Natural killer cell (primary cell): ENCODE results near the gene TNNC2. TPM values are rescaled to one million over a fixed set of nuclear protein-coding genes. Genes with fewer than 3 reads are reported as not detected.

Source experiments
- ATAC-seq, 3 donors: fragments of 150-1000 bp in 2 of 3; fragments of 200-7000 bp in 1 of 3; cut with Tn5 transposase; 1 replicate in 1 of 3; 2 replicates in 2 of 3; pipeline ENCODE4 v1.10.0; 2021; ENCODE audit warnings: mild to moderate bottlenecking in 2 of 3, moderate library complexity in 2 of 3
- DNase-seq, 2 donors: peaks; one replicate each; pipeline versions ENCODE4 v3.0.0 to v3.0.0-alpha.2; 2013 to 2021; ENCODE audit warnings: mixed read lengths in 1 of 2
- H3K27ac ChIP-seq: one replicate; pipeline ENCODE4 v1.5.1; 2013; ENCODE audit warnings: mild to moderate bottlenecking, low read length
- H3K27me3 ChIP-seq: one replicate; pipeline ENCODE4 v1.6.1; 2013; ENCODE audit warnings: low read length; ENCODE audit not compliant: control insufficient read depth, insufficient read depth
- H3K36me3 ChIP-seq: one replicate; pipeline ENCODE4 v1.6.1; 2013; ENCODE audit warnings: low read length; ENCODE audit not compliant: control insufficient read depth, insufficient read depth
- H3K4me1 ChIP-seq: one replicate; pipeline ENCODE4 v1.6.1; 2013; ENCODE audit warnings: low read length; ENCODE audit not compliant: control insufficient read depth, insufficient read depth
- H3K4me3 ChIP-seq: one replicate; pipeline ENCODE4 v1.5.1; 2013; ENCODE audit warnings: low read length
- H3K9me3 ChIP-seq: one replicate; pipeline ENCODE4 v1.6.1; 2013; ENCODE audit warnings: low read length; ENCODE audit not compliant: control insufficient read depth, insufficient read depth
- H3K27ac Mint-ChIP-seq, 2 donors: one replicate each; pipeline ENCODE4 v1.8.0; 2022; ENCODE audit warnings: mild to moderate bottlenecking in 2 of 2, mixed read lengths in 2 of 2, moderate library complexity in 1 of 2
- H3K27me3 Mint-ChIP-seq, 2 donors: one replicate each; pipeline ENCODE4 v1.8.0; 2022; ENCODE audit warnings: low read depth in 2 of 2, mixed read lengths in 2 of 2
- H3K36me3 Mint-ChIP-seq: one replicate; pipeline ENCODE4 v1.8.0; 2022; ENCODE audit warnings: mixed read lengths
- H3K4me1 Mint-ChIP-seq, 2 donors: one replicate each; pipeline ENCODE4 v1.8.0; 2022; ENCODE audit warnings: mixed read lengths in 2 of 2
- H3K4me3 Mint-ChIP-seq: one replicate; pipeline ENCODE4 v1.8.0; 2022; ENCODE audit warnings: mild to moderate bottlenecking, moderate library complexity, mixed read lengths
- H3K9me3 Mint-ChIP-seq, 2 donors: one replicate each; pipeline ENCODE4 v1.8.0; 2022; ENCODE audit warnings: mixed read lengths in 2 of 2
- WGBS: methylation state at CpG from one replicate; pipeline ENCODE4 v1.1.7; 2013; ENCODE audit warnings: missing lambda C conversion rate; ENCODE audit not compliant: insufficient coverage; 5-methylcytosine and 5-hydroxymethylcytosine counted together
- intact Hi-C: fragments of 100-400 bp; cut with micrococcal nuclease; formaldehyde crosslinking; loops from one replicate; pipeline ENCODE4 v1.14.2; 2022
- total RNA-seq, 4 donors: library from RNA; stranded (reverse); fragments of 120-200 nt in 1 of 4; gene quantifications; one replicate each; pipeline versions ENCODE4 v1.2.3 to v1.2.4, GENCODE V29; 2013 to 2022
- TF ChIP-seq, protein P1 (sequence below): fragments of 200-600 bp; IDR thresholded peaks from one replicate; pipeline ENCODE4 v1.8.0; 2022; ENCODE audit warnings: antibody characterized with exemption

The TNNC2 gene
- total RNA-seq, 3 donors from 2014 or later (not counting 1 experiment from before 2014, with no cell fraction given): 0.93 to 1.5 TPM; not detected in 1

DNA sequence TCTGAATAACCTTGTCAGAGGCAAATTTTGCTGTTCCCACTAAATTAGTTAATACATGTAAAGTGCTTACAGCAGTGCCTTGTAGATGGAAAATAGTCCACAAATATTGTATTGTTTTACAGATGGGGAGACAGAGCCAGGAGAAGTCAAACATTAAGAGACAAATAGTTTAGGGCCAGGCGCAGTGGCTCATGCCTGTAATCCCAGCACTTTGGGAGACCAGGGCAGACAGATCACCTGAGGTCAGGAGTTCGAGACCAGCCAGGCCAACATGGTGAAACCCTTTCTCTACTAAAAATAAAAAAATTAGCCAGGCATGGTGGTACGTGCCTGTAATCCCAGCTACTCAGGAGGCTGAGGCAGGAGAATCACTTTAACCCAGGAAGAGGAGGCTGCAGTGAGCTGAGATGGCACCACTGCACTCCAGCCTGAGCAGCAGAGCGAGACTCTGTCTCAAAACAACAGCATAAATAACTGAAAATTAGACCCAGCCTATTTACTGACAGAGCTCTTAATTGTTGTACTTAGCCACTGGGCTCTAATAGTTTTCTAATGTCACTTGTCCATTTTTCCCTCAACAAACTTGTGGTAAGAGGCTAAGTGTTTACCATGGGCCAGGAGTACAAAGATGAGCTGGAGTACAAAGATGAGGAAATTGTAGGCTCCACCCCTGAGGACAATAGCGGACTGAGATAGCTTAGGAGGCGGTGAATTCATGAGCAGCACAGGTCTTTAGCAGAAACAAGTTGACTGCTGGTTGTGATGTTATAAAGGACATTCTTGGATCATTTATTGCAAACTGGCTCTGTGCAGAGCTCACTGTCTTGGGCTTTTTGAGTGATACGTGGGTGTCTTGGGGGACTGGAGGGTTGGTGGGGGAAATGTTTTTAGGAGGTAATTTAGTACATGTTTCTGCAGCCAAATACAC is 36.7 kb upstream of the TNNC2 start:
- H3K27ac Mint-ChIP-seq: no peak overlapping the region
- no peak overlapping the region for H3K27ac ChIP-seq
- no peaks in the 10 kb centered on the region for H3K36me3 Mint-ChIP-seq
- H3K9me3 Mint-ChIP-seq: no peaks in the 10 kb centered on the region
- no peaks in the 10 kb centered on the region for H3K27me3 ChIP-seq
- ATAC-seq (no peak), DNase-seq (no peak)
- TF ChIP-seq, protein P1, sequence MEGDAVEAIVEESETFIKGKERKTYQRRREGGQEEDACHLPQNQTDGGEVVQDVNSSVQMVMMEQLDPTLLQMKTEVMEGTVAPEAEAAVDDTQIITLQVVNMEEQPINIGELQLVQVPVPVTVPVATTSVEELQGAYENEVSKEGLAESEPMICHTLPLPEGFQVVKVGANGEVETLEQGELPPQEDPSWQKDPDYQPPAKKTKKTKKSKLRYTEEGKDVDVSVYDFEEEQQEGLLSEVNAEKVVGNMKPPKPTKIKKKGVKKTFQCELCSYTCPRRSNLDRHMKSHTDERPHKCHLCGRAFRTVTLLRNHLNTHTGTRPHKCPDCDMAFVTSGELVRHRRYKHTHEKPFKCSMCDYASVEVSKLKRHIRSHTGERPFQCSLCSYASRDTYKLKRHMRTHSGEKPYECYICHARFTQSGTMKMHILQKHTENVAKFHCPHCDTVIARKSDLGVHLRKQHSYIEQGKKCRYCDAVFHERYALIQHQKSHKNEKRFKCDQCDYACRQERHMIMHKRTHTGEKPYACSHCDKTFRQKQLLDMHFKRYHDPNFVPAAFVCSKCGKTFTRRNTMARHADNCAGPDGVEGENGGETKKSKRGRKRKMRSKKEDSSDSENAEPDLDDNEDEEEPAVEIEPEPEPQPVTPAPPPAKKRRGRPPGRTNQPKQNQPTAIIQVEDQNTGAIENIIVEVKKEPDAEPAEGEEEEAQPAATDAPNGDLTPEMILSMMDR: no peak
- no peaks in the 10 kb centered on the region for H3K36me3 ChIP-seq
- peaks cover 23 to 24% of the 10 kb centered on the region in 2 donors for H3K4me1 Mint-ChIP-seq
- WGBS: 94% methylated on average over 7 of the region's 7 CpGs
- intact Hi-C loops: no loop called here
- H3K9me3 ChIP-seq: no peaks in the 10 kb centered on the region
- H3K4me3 Mint-ChIP-seq: no peak overlapping the region
- no peaks in the 10 kb centered on the region for H3K27me3 Mint-ChIP-seq
- H3K4me3 ChIP-seq: no peak overlapping the region
- H3K4me1 ChIP-seq: no peaks in the 10 kb centered on the region

DNA sequence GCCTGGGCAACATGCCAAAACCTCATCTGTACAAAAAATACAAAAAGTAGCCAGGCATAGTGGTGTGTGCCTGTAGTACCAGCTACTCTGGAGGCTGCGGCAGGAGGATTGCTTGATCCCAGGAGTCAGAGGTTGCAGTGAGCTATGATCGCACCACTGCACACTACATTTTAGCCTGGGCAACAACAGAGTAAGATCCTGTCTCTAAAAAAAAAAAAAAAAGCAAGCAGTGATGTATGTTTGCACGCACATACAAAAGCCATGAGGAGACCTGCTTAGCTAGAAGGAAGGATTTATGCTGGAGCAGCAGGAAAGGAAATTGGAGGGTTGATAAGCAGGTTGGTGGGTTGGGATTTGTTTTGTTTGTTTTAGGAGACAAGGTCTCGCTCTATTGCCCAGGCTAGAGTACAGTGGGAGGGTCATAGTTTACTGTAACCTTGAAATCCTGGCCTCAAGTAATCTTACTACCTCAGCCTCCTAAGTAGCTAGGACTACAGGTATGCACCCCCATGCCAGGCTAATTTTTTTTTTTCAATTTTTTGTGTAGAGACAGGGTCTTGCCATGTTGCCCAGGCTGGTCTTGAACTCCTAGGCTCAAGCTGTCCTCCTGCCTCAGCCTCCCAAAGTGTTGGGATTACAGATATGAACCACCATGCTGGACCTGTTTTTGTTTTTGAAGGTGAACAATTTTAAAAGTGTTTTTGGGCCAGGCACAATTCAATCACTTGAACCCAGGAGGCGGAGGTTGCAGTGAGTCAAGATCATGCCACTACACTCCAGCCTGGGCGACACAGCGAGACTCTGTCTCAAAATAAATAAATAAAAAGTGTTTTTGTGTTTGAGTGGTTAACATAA is 34.3 kb upstream of the TNNC2 start:
- Mint-ChIP-seq H3K27ac (no peak overlapping the region), H3K27me3 (no peaks in the 10 kb centered on the region), H3K36me3 (no peaks in the 10 kb centered on the region), H3K4me3 (no peak overlapping the region), H3K9me3 (no peaks in the 10 kb centered on the region), H3K4me1 (peaks cover 36 to 46% of the 10 kb centered on the region in 2 donors)
- no peak for DNase-seq
- TF ChIP-seq, protein P1: no peak
- H3K27me3 ChIP-seq: no peaks in the 10 kb centered on the region
- no peaks in the 10 kb centered on the region for H3K9me3 ChIP-seq
- peaks cover 16% of the 10 kb centered on the region for H3K4me1 ChIP-seq
- no peak for ATAC-seq
- H3K4me3 ChIP-seq: no peak overlapping the region
- intact Hi-C loops: no loop called here
- H3K27ac ChIP-seq: no peak overlapping the region
- WGBS: 93% methylated on average over 7 of the region's 7 CpGs
- no peaks in the 10 kb centered on the region for H3K36me3 ChIP-seq

DNA sequence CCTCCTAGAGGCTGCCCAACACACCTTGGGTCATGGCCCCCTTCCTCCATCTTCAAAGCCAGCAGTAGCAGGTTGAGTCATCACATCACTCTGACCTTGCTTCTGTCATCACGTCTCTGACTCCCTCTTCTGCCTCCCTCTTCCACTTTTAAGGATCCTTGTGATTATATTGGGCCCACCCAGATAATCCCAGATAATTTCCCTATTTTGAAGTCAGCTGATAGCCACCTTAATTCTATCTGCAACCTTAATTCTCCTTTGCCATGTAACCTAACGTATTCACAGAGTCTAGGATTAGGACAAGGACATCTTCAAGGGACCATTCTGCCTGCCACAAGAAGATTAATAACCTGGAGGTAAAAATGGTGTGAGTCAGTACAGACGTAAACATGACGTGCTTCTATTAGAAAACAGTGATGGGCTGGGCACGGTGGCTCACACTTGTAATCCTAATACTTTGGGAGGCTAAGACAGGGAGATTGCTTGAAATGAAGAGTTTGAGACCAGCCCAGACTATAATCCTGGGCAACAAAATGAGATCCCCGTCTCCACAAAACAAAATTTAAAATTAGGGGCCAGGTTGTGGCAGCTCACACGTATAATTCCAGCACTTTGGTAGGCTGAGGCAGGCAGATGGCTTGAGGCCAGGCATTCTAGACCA is 33.6 kb upstream of the TNNC2 start:
- Mint-ChIP-seq H3K4me1 (peaks cover 38 to 53% of the 10 kb centered on the region in 2 donors), H3K27me3 (no peaks in the 10 kb centered on the region), H3K9me3 (no peaks in the 10 kb centered on the region), H3K27ac (no peak overlapping the region), H3K36me3 (no peaks in the 10 kb centered on the region), H3K4me3 (peak overlapping the region; percentile 33)
- no peak for DNase-seq
- no peaks in the 10 kb centered on the region for H3K27me3 ChIP-seq
- WGBS: 72% methylated on average over 7 of the region's 7 CpGs
- intact Hi-C loops: no loop called here
- no peaks in the 10 kb centered on the region for H3K9me3 ChIP-seq
- H3K27ac ChIP-seq: no peak overlapping the region
- TF ChIP-seq, protein P1: no peak
- no peak for ATAC-seq
- H3K36me3 ChIP-seq: no peaks in the 10 kb centered on the region
- H3K4me1 ChIP-seq: peaks cover 24% of the 10 kb centered on the region
- no peak overlapping the region for H3K4me3 ChIP-seq
